ENCODE results near the gene NELFB.

DNA sequence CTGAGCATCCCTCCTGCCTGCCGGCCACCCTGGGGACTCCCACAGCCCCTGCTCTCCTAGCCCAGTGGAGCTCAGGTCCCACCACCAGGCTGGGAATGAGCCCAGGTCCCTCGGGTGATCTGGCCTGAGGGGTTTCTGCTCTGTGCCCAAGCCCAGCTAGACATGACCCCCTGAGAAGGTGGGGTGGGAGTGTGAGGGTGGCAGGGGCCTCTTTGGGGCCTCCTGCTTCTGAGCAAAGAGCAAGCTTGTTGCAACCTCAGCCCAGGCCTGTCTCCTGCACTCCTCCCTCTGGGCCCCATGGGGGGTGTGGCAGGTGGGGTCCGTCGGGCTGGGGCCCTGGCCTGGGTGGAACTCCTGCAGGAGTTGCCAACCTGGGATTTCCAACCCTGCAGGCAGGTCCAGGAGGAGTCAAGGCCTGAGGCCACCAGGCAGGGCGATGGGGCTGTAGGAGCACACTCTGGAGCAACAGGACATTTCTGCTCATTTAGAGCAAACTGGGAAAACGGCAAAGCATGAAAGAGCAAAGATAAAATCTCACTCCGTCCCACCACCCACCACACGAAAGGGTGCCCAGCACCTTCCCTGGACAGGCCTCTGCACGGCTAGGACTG lies 58.3 kb downstream of the NELFB start:
- TF ChIP-seq, protein P1, sequence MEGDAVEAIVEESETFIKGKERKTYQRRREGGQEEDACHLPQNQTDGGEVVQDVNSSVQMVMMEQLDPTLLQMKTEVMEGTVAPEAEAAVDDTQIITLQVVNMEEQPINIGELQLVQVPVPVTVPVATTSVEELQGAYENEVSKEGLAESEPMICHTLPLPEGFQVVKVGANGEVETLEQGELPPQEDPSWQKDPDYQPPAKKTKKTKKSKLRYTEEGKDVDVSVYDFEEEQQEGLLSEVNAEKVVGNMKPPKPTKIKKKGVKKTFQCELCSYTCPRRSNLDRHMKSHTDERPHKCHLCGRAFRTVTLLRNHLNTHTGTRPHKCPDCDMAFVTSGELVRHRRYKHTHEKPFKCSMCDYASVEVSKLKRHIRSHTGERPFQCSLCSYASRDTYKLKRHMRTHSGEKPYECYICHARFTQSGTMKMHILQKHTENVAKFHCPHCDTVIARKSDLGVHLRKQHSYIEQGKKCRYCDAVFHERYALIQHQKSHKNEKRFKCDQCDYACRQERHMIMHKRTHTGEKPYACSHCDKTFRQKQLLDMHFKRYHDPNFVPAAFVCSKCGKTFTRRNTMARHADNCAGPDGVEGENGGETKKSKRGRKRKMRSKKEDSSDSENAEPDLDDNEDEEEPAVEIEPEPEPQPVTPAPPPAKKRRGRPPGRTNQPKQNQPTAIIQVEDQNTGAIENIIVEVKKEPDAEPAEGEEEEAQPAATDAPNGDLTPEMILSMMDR (IDR thresholded peaks at IDR 0.05) = no peak
- TF ChIP-seq EZH2 (IDR thresholded peaks at IDR 0.05; ENCODE audit: borderline replicate concordance, insufficient read depth, low read depth, low read length, poor library complexity, severe bottlenecking) = no peak

All from B cell (primary cell).